NCI-H2227 (cell line): Measurements from ENCODE around the gene JAG2.

Experiments
- DNase-seq: peaks from one replicate; lab custom pipeline; 2025; ENCODE audit not compliant: unreplicated experiment; lab: John Stamatoyannopoulos, UW

Gene JAG2

DNA sequence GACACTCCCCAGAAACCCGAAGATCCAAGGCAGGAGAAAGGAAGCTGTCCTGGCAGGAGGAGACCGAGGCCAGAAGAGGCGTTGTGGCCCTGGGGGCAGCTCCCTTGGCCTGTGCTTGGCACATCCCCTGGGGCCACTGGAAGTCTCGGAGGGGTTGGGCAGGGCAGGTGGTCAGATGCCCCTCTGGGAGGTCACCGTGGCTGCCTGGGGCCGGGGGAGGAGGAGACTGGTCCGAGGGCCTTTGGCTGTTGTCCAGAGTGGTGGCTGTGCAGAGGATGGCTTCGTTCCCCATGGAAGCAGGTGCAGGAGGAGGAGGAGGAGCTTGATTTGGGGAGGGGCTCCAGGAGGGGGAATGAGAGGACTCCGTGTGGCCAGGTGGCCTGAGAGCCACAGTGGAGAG is 15.9 kb upstream of the JAG2 start:
- no peak for DNase-seq

DNA sequence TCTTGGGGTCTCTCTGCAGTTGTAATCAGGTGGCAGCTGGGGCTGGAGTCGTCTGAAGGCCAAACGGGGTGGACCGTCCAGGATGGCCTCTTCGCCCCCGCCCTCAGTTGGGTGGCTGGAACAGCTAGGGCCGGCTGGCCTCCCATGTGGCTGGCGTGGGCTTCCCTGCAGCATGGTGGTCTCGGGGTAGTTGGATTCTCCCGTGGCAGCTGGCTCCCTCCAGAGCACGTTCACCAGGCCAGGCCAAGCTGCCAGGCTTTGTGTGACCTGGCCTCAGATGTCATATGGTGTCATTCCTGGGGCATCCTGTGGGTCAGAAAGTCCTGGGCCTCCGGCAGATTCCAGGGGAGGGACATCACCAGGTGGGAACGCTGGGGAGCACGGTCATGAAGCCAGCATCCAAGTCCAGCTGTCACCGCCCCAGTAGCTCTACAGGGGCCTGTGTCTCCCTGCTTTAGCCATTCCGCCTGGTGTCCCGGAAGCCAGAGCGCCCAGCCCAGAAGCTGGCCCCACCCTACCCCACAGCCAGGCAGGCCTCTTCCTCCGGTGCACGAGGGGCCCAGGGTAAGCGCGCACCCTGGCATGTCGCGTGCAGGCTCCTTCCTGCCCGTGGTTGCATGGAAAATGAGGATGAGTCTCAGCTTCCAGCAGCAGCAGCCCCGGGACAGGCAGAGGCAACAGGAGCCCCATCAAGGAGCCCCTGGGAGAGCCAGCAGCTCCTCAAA is 13.9 kb upstream of the JAG2 start:
- DNase-seq = no peak

DNA sequence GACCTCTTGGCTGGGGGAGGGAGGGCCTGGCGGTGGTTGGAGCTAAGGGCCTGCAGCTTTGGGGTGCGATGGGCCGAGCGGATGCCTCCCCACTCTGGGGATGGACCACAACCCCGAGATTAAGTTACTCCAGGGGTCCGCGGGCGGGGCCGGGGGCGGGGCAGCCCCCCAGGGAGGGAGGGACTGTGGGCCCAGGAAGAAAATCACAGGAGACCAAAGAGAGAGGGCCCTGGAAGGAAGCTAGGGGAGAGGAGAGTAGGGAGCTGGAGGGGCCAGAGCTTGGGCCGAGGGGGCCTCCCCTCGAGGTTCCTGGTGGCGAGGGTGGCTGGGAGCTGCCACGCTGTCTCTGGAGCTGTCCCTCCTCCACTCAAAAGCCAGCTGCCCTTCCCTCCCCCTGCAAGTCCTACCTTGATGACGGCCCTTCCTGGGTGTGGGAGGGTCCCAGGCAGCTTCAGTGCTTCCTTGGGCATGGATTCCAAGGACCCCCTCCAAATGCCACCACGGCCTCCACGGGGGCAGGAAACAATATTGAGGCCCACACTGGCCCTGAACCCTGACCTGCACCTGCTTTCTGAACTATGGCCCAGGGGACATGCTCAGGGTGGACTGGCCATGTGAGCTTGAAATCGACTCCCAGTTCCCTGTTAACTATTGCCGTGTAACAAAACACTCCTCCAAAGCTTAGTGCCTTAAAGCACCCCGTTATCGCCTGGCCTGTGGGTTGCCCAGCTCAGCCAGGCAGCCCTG is 13.1 kb upstream of the JAG2 start:
- DNase-seq = no peak

DNA sequence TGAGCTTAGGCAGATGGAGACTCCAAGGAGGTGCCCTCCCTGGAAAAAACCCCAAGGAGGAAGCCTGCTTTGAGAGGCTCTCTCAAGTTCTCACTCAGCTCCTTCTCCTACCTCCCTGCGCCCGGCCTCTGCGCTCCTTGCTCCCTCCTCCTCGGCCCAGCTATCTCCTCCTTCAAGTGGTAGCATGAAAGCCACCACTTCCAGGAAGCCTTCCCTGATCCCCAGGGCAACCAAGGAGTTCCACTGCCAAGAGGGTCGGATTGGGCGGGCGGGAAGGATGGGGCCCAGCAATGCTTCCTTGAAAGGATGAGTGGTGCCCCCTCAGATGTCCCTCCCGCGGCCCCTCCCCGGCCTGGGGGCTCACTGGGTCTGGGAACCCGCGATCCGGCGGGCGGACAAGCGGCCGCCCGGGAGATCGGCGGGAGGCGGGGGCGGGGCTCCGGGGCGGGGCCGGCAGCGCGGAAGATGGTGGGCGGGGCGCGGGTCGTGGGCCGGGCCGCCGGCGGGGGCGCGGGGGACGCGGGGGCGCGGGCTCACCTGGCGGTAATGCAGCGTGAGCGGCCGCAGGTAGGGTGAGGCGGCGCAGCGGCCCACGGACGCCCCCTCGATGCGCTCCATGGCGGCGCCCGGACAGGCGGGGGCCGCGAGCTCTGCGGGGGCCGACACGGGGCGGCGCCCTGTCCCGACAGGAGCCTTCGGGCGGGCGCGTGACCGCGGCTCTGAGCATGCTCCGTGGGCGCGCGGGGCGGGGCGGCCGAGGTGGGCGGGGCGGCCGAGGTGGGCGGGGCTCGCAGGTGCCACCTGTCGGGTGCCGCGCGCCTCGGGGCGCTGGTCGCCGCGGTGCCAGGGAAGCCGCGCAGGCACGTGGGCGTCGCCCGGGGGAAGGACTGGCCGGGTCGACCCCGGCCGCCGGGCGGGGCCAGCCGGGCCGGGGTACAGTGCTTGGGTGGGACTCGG is 12.3 kb upstream of the JAG2 start, which contains the start of gene NUDT14:
Gene NUDT14 (minus strand): TSS at position 721 of the 957 bp plus-strand sequence. CDS start 103 bp downstream, at position 618.
- peak; percentile 79 for DNase-seq

DNA sequence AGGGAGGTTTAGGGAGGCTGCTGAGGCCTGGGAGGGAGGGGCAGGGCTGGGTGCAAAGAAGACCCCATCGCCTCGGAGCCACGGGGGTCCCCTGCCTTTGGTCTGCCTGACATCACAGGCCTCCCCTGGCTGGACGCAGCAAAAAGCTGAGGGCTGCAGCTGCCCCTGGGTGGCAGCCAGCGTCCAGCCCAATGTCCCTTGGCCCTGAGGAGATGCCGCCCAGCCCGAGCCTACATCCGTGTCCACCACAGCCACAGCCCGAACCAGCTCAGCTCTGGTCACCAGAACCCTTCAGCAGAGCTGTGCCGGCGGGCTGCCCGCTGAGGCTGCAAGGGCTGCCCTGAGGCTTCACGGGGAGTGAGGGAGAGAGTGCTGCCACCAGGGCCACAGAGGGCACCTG is 10.6 kb upstream of the JAG2 start:
- no peak for DNase-seq

DNA sequence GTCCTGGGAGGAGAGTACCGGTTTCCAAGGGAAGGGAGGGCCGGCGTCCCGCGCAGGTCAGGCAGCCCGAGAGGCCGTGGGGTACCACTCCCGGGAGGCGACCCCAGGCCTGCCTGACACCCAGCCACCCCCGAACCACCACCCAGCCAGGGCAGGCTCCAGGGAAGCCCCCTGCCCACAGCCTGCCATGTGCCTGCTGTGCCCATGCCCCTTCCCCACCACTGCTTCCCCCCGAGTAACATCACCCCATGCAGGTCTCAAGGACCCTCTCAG is 10.2 kb upstream of the JAG2 start:
- DNase-seq = no peak

DNA sequence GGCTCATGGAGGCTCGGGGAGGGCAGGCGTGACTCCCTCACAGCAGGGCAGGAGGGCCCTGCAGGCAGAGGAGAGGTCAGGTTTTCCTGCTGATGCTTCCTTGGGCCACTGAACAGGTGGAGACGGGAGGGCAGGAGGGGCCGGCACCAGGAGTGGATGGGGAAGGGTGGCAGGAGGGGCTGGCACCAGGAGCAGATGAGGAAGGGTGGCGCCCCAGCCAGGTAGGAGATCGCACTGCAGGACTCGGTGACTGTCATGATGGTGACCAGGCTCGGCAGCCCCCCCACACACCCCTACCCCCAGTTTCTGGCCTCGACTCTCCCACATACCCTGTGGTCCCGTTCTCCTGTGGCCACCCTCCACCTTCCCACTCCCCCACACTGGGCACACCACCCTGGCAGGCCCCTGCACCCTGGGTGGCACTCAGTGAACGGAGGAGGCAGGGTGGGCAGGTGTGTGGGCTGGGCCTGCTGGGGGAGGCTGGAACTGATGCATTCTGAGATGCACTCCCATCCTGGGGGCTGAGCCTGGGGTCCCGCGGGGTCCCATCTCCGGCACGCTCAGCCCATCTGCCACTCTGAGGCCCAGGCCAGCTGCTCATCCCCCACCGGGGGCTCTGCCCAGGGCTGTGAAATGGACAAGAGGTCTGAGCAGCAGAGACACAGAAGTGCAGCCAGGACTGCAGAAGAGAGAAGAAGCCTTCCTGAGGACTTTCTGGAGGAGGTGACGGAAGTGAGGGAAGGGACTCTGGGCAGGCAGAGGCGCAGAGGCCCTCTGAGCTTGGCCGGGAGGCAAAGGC is 9.7 kb upstream of the JAG2 start:
- DNase-seq = no peak

DNA sequence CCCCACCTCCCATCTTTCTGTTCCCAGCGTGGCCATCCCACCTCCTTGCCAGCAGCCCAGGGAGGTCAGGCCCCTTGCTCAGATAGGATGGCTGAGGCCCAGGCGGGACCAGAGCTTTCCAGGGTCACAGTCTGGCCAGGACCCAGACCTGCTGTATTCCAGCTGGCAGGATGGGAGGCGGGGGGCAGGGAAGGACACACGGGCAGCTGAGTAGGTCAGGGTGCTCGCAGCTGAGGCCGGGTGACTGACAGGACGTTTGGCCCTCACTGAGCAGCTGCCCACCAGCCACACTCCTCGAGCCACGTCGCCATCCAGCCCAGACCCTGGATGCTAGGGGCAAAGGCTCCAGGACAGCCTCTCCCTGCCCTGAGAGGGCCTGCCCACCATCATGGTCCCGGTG is 8.5 kb upstream of the JAG2 start:
- DNase-seq = no peak

DNA sequence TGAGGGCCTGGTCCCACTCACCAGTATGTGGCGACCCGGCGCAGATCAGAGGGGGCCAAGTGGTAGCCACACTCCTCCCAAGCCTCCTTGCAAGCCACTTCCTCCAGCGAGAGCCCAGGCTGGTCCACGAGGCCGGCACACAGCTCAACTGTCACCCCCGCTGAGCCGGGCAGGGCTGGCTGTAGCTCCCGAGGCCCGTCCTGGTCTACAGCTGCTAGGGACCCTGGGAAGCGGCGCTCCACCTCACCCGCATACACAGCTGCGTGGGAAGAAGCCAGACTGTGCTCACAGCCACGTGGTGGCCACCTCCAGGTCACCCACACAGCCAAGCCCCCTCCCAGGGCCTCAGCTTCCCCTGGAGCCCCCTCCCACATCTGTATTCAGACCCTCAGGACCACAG is 7.9 kb upstream of the JAG2 start:
- DNase-seq = no peak

DNA sequence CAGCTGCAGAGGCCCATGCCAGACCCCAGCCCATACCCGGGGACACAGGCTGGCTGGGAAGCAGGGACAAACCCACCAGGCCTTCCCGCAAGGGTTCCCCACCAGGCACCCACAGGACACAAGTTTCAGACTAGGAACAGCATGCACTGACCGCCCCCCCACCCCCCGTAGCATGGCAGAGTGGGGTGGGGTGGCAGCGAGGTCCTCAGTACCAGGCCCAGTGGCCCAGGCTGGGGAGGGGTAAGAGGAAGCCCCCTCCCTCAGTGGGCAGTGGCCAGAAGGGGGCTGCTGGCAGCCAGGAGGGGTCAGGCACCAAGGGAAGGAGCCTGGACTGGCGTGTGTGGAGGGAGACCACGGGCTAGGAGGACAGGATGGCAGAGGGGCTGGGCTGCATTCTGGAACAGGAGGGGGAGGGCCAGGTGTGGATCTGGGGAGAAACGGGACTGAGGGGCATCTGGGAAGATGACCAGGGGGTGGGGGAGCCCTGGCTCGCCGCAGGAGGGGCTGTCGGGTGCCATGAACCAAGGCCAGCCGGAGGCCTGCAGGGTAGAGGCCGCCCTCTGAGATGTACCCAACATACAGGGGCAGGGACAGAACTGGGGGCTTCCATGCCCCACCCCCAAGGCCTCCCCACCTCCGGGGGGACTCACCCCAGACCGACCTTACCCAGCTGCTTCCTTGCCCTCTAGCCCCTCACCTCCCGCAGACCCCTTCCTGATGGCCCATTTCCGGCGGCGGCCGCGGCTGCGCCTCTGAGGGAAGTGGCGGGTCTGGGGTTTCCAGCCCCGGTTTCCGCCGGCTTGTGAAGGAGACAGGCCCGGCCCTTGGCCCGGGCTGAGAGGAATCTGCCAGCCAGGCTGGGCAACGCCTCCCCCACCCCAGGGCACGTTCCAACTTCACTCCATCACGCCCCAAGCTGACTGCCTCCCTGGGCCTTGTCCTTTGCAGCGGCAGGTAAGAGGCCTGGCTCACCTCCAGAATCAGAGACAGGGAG is 5.6 kb upstream of the JAG2 start:
- no peak for DNase-seq

DNA sequence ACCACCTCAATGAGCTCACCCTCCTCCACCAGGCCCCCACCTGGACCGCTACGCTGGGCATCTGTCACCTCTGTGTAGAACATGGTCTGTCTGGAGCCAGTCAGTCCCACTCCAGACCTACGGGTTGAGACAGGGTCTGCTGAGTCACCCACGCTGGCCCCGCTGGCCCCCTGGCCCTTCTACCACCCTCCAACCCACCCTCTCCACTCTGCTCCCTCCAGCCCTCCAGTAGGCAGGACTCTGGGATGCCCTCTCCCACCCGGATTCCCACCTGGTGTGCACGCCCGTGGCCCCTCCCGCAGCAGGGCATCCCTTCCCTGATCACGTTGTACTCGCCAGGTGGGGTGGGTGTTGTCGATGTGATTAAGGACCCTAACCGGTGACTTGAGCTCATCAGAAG is 4.6 kb upstream of the JAG2 start:
- no peak for DNase-seq

DNA sequence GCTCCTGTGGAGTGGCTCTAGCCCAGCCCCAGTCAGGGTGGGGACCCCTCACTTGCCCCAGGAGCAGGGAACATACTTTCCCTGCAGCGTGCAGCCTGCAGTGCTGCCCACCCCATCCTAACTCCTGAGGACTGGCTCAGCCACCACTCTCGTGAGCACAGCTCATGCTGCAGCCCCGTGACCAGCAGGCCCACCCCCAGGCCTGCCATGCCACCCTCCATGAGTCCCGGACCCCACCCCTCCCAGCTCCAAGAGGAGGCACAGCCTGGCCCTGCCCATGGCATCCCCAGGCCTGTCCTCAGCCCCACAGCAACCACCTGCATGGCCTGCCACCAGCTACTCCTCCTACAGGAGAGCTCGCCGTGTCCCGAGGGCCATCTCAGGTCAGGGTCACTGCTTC is 3.9 kb upstream of the JAG2 start:
- DNase-seq = no peak

DNA sequence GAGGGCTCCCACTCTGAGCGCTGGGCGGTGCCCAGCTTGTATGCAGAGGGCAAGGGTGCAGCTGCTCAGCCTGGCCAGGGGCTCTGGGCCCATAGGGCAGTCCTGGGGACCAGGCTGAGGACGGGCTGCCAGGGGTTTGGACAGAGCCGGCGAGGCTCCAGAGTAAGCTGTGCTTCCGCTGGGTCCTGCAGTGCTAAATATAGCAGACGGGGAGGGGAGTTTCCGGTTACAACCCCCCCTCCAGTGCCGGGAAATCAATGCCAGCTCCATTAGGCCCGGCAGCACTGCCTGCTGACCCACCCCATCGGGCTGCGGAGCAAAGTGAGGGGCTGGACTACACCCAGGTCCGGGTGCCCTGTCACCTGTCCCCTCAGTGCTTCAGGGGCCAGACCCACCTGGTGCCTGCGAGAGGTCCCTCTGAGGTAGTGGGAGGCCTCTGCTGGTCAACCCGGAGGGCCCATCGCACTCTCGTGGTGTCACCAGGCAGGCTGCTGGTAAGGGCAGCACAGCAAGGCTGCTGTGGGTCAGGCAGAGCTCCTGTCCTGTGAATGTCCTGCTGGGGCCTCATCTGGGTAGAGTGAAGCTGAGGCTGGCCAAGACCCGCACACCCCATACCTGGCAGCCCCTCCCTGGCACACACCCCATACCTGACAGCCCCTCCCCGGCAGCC is 2.6 kb upstream of the JAG2 start:
- peak; percentile 56 for DNase-seq

DNA sequence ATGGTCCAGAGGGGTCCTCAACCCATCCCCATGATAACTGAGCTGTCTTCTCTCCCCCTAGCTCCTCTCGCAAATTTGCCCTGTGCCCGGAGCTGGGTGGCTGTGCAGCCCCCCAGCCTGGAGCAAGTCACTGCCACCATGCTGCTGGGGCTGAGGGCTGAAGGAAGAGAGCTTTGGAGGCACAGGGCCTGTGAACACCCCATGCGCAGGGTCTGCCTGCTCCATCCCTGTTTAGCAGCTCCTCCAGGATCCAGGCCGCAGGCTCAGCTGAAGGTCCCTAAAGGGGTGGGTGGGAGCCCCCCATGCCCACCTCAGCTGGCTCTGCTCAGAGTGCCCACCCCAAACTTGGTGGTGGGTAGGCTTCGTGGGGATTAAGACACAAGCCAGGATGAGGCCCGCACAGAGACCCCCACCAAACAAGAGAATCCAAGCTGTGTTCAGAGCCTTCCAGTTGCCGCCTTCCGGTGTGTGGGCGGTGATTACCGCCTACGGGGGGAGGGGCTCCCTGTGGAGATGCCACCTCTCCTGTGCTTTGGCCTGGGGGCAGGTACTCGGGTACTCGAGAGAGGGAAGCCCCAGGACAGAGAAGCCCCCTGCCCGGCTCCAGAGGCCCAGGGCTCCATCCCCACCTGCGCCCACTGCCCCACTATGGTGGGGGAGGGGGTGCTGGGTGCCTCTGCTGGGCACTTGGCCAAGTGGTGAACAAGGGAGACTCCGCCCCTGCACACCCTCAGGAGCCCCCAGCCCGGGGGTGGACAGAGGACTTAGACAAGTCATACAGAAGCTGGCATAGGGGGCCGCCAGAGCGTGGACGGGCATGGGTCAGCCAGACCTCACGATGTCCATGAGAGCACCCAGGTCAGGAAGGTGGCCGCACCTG is 1.4 kb upstream of the JAG2 start:
- DNase-seq = no peak

DNA sequence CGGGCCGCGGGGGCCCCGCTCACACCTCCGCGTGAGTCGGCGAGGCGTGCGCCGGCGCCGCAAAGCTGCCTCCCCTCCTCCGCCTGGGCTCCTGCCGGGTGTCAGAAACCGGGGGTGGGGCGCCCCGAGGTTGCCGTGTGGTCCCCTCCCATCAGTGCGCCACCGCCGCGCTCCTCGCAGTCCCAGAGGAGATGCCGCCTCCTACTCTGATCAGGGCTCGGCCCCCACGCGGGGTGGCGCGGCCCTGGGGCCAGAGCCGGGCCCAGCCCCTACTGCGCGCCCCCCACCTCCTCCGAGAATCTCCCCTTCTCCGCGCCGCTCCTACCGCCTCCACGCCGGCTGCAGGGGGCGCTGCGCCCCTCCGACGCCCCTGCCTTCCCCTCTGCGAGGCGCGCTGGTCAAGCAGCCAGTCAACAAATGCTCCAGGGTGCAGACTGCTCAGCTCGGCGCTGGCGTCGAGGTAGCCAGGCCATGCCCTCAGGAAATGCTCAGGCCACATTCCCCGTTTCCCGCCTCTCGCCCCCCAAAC is 467 bp upstream of the JAG2 start:
- peak; percentile 63 for DNase-seq

DNA sequence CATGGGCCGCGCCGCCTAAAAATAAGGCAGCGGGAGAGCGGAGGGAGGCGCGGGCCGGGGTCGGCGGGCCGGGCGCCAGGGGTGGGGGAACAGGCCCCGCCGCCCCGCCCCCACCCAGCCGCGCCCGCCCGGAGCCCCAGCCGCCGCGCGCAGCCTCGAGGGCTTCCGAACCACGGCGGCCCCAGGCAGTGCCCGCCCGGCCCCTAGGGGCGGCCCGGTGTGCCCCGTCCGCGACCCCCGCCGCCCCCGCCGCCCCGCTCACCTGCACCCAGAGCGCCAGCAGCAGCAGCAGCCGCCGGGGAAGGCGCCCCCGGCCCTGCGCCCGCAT is 519 bp downstream of the JAG2 start:
- DNase-seq = no peak

DNA sequence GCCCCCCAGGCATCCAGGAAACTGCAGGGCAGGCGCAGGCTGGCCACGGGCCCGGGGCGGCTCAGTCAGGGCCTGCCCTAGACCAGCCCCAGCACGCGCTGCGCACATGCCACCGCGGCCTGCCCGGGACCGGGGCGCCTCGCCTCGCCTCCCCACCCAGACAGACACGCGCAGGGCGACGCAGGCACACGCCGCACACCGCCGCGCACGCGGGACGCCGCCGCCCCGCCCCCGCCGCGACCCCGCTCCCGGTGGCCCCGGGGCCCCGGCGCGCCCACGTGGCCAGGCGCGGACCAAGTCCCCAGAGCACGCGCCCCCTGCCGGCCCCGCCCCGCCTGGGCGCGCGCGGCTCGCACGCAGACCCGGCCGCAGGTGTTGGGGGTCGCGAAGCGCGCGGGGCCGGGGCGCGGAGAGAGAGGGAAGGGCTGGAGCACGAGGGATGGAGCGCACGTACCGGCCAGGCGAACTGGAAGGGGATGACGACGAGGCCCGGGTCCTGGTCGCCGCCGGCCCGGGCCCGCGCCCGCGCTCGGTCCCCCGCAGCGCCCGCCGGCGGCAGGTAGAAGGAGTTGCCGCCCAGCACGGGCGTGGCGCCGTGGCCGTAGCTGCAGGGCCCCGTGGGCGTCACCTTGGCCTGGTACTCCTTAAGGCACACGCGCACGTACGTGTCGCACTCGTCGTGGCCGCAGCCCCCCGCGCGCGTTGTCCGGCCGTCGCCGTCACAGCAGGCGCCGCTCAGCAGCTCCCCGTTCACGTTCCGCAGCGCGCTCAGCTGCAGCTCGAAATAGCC is 1.1 kb downstream of the JAG2 start:
- peak; percentile 49 for DNase-seq
